H1 (cell line): ENCODE measurements around the gene CAV3. TPM values are rescaled to one million over a fixed set of nuclear protein-coding genes. Genes with fewer than 3 reads are reported as not detected.

Experiments
- CHD7 ChIP-seq: fragments of 300-600 bp; sonication (generic); IDR thresholded peaks from 2 replicates; pipeline ENCODE4 v1.7.1; 2012; ENCODE audit warnings: low read length, moderate library complexity, mild to moderate bottlenecking, inconsistent platforms; ENCODE audit not compliant: insufficient replicate concordance
- CTCF ChIP-seq, 3 experiments: IDR thresholded peaks; 1 replicate in 2 of 3; 2 replicates in 1 of 3; pipeline versions ENCODE4 v1.5.1 to v1.6.1; 2011; ENCODE audit warnings: low read length in 3 of 3, mild to moderate bottlenecking in 3 of 3, inconsistent platforms in 2 of 3, low read depth in 1 of 3, moderate library complexity in 1 of 3; ENCODE audit not compliant: insufficient read depth in 1 of 3; ENCODE audit errors: control extremely low read depth in 1 of 3
- EGR1 ChIP-seq: IDR thresholded peaks from 2 replicates; pipeline ENCODE4 v1.6.1; 2011; ENCODE audit warnings: low read depth, low read length, borderline replicate concordance
- EP300 ChIP-seq, 2 experiments: IDR thresholded peaks; 1 replicate in 1 of 2; 2 replicates in 1 of 2; pipeline ENCODE4 v1.6.1; 2011 to 2012; ENCODE audit warnings: low read depth in 2 of 2, low read length in 2 of 2, mild to moderate bottlenecking in 2 of 2, borderline replicate concordance in 1 of 2, inconsistent platforms in 1 of 2, moderate library complexity in 1 of 2
- KDM5A ChIP-seq: fragments of 200-600 bp; IDR thresholded peaks from 2 replicates; pipeline ENCODE4 v1.7.1; 2012; ENCODE audit warnings: mild to moderate bottlenecking, low read length, inconsistent platforms, mixed read lengths
- TAF1 ChIP-seq: IDR thresholded peaks from 2 replicates; pipeline ENCODE4 v1.6.1; 2011; ENCODE audit warnings: mild to moderate bottlenecking, low read depth, low read length
- polyA plus RNA-seq, 7 experiments: library from polyadenylated mRNA; depleted of rRNA in 3 of 7; stranded (reverse) in 5 of 7; unstranded in 2 of 7; fragments of >200 nt in 5 of 7; fragments of 200-250 nt in 2 of 7; gene quantifications; 1 replicate in 5 of 7; 2 replicates in 1 of 7; 4 replicates in 1 of 7; pipeline versions ENCODE4 v1.2.1 to v1.2.3, GENCODE V29; 2011 to 2013; ENCODE audit warnings: missing spikeins in 2 of 7, mixed read lengths in 2 of 7
- total RNA-seq: library from RNA; stranded (reverse); fragmentation: NEBNext Ultra II Directional; extraction: Animal tissue kit (Norgen Biotek cat#: 25700); gene quantifications from 2 replicates; pipeline ENCODE4 v1.2.1, GENCODE V29; 2021

Gene CAV3
- total and polyA plus RNA-seq, 2 of the 8 experiments (the other 6 are each of a cell fraction or from before 2014, with no cell fraction given): not detected

- TF ChIP-seq CHD7: no peak
- TF ChIP-seq EGR1: no peak
- TF ChIP-seq KDM5A: no peak
- no peak for TF ChIP-seq TAF1
- TF ChIP-seq CTCF (IDR thresholded peaks at IDR 0.05; ENCODE audit: control extremely low read depth in 1 of 3, insufficient read depth in 1 of 3, low read depth in 1 of 3, low read length in 3 of 3): no peak
- TF ChIP-seq EP300 (IDR thresholded peaks at IDR 0.05; ENCODE audit: borderline replicate concordance in 1 of 2, low read depth in 2 of 2, low read length in 2 of 2): no peak
These were observed 56.9 kb downstream of the CAV3 start (continued) for GRCh38 chr3:8790529-8790928.
